Omental fat pad (tissue), 4 donors: ENCODE data around the gene NR2E3. TPM values are rescaled to one million over a fixed set of nuclear protein-coding genes. Genes with fewer than 3 reads are reported as not detected.

Experiments
- ATAC-seq: fragments of 150-250 bp; one replicate; pipeline ENCODE4 v1.9.1; 2016; ENCODE audit warnings: mild to moderate bottlenecking, moderate library complexity; ENCODE audit not compliant: low FRiP score
- DNase-seq: peaks from one replicate; pipeline ENCODE4 v3.0.0-alpha.2; 2019; ENCODE audit warnings: low spot score
- total RNA-seq, 4 donors: library from RNA; depleted of rRNA; stranded (reverse); fragments of >200 nt; gene quantifications; one replicate each; pipeline ENCODE4 v1.1.0, GENCODE V29; 2016
- TF ChIP-seq, protein P1 (sequence below), 3 donors: fragments of 450-650 bp; IDR thresholded peaks; one replicate each; pipeline ENCODE4 v1.5.1; 2016 to 2017; ENCODE audit warnings: antibody characterized with exemption in 3 of 3, mild to moderate bottlenecking in 3 of 3, moderate library complexity in 2 of 3

The NR2E3 gene
- total RNA-seq, 4 donors from 2014 or later = 0.24 to 0.56 TPM; not detected in 2

DNA sequence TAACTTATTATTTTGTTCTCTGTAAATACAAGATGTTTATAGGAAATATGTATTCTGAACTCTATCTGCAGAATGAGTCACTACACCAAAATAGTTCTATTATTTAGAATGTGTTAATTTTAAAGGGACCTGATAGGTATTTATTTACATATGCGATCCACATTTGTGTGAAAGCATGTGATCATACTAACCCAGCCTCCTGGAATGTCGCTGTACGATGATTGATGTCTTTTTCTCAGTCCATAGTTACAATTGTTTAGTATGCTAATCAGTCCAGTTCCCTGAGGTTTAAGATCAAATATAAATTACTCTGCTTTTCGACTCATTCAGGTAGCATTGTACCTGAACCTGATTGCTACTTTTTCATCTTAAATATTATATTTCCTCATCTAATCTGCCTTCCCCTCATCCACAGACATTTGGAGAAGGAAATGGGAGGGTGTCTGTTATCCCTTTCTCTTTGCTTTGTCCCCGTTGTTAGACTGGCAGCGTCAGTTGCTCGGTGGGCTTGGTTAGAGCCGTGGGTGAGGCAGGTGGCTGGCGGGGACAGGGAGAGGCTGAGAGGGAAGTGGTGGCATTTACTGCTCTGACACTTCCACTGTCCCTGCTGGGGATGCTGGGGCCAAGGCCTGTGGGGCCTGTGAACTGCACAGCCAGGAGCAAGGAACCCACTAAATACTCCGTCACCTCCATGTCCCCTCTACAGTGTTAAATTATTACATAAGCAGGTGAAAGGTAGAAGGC, 27.8 kb upstream of the NR2E3 start:
- DNase-seq = no peak

DNA sequence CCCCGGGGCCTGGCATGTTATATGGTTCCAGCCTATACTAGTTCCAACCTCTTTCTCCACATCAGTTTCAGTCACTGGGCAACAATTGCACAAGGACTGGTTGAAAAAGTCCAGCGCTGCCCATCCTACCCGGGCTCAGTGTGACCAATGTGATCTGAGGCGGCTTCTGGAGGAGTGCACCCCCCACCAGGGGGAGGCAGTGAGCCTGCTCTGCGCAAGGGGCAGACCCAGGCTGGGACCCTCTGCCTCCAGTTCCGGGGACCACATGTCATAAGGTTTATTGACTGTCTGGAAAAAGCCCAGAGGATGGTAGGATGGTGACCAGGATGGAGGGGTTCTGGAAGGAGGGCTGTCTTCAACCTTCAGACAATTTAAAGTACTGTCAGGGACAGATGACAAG, 25.6 kb upstream of the NR2E3 start:
- DNase-seq (no peak), ATAC-seq (no peak)
- TF ChIP-seq, protein P1, sequence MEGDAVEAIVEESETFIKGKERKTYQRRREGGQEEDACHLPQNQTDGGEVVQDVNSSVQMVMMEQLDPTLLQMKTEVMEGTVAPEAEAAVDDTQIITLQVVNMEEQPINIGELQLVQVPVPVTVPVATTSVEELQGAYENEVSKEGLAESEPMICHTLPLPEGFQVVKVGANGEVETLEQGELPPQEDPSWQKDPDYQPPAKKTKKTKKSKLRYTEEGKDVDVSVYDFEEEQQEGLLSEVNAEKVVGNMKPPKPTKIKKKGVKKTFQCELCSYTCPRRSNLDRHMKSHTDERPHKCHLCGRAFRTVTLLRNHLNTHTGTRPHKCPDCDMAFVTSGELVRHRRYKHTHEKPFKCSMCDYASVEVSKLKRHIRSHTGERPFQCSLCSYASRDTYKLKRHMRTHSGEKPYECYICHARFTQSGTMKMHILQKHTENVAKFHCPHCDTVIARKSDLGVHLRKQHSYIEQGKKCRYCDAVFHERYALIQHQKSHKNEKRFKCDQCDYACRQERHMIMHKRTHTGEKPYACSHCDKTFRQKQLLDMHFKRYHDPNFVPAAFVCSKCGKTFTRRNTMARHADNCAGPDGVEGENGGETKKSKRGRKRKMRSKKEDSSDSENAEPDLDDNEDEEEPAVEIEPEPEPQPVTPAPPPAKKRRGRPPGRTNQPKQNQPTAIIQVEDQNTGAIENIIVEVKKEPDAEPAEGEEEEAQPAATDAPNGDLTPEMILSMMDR (IDR thresholded peaks at IDR 0.05) = no peak

More for the DNA sequence above, 27.8 kb upstream of the NR2E3 start:
- TF ChIP-seq, protein P1 (IDR thresholded peaks at IDR 0.05) = no peak
- ATAC-seq = no peak

DNA sequence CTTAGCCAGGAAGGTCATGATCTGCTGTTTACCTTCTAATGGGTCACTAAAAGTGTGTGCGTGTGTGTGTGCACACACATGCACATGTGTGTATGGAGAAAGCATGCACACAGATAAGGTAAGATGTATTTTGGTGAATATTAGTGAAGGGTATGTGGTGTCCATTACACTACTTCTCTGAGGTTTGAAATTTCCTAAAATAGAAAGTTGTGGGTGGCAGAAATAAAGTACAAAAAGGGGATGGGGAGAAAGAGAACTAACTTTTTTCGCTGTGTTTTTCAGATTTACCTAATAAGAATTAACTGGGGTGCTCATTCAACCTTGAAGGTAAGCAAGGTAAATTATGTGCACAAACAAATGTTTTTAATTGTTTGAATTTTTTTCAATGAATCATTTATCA, 24.4 kb upstream of the NR2E3 start:
- TF ChIP-seq, protein P1 (IDR thresholded peaks at IDR 0.05) = no peak
- ATAC-seq (no peak), DNase-seq (no peak)

DNA sequence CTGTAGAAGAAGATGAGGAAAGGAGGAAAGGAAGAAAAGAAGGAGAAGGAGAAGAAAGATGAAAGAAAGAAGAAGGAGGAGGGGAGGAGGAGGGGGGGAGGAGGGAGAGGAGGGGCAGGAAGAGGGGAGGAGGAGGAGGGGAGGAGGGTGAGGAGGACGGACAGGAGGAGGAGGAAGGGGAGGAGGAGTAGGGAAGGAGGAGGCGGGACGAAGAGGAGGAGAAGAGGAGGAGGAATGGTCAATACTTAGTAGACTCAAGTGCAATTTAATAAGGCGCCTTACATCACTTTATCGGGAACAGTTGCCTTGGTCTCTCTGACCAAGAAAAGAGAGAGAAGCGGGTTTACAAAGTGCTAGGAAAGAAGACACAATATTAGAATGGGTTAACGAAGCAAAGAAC, 23.7 kb upstream of the NR2E3 start:
- TF ChIP-seq, protein P1 (IDR thresholded peaks at IDR 0.05) = no peak
- no peak for ATAC-seq
- no peak for DNase-seq

DNA sequence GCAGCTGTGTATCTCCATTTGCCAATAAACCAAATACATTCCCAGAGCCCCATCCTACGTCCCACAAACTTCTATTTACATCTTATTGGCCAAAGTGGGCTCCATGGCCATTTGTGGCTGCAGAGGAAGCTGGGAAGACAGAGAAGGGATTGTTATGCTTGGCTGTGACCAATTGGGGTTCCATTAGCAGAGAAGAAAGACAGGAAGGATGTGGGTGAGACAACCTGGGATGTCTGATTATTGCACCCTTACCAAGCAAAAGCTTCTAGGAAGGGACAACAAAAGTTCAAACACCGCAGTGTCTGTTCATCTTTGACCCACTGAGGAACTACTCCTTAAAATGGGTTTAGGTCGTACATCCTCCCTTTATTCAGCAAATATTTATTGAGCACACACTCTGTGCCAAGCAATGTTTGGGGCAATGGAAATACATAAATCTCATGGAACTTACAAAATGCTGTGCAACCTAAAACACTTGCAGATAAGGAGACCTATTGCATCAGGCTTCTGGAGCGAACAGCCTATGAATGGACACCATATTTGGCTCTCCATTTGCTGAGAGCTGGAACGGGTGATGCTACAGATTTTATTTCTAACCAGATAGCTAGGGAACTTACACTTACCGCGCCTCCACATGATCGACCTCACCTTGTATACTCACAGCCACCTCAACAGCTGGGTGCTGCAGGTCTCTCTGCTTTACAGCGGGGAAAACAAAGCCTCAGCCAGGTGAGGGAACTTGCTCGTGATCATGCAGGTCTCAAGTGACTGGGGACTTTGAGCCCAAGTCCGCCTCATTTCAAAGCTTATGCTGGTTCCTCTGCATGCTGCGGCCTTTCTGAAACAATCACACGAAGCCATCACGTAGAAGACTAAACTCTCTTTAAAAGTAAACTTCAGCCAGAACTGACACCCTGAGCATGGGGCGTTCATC, 21.4 kb upstream of the NR2E3 start:
- TF ChIP-seq, protein P1 (IDR thresholded peaks at IDR 0.05) = no peak
- ATAC-seq = no peak

GRCh38 chr15:71789616-71790015, 20.7 kb upstream of the NR2E3 start:
- no peak for DNase-seq
- TF ChIP-seq, protein P1 (IDR thresholded peaks at IDR 0.05) = no peak
- ATAC-seq = no peak

More for the DNA sequence above, 21.4 kb upstream of the NR2E3 start:
- no peak for DNase-seq
